BLaER1 treated with 17β-estradiol and CSF1 and Interleukin-3, amounts not matched to agents 10 nM and 100 nM (cell line): ENCODE results near the gene RBBP5.

Source experiments
- H3K27ac ChIP-seq, 11 experiments: shearing (Covaris generic); formaldehyde crosslinking; 2 replicates each; pipeline ENCODE4 v1.8.1; 2022
- H3K27me3 ChIP-seq, 11 experiments: shearing (Covaris generic); formaldehyde crosslinking; 2 replicates each; pipeline ENCODE4 v1.8.1; 2022
- H3K36me3 ChIP-seq, 11 experiments: shearing (Covaris generic); formaldehyde crosslinking; 2 replicates each; pipeline ENCODE4 v1.8.1; 2022
- H3K4me1 ChIP-seq, 10 experiments: shearing (Covaris generic); formaldehyde crosslinking; 2 replicates each; pipeline ENCODE4 v1.8.1; 2022
- H3K4me2 ChIP-seq, 11 experiments: shearing (Covaris generic); formaldehyde crosslinking; 2 replicates each; pipeline ENCODE4 v1.8.1; 2022
- H3K4me3 ChIP-seq, 10 experiments: shearing (Covaris generic); formaldehyde crosslinking; 2 replicates each; pipeline ENCODE4 v1.8.1; 2022
- H3K9ac ChIP-seq, 11 experiments: shearing (Covaris generic); formaldehyde crosslinking; 2 replicates each; pipeline ENCODE4 v1.8.1; 2022
- H3K9me3 ChIP-seq, 11 experiments: shearing (Covaris generic); formaldehyde crosslinking; replicated peaks in 1 of 11; 2 replicates each; pipeline ENCODE4 v1.8.1; 2022
- H4K20me1 ChIP-seq, 11 experiments: shearing (Covaris generic); formaldehyde crosslinking; 2 replicates each; pipeline ENCODE4 v1.8.1; 2022
- Cebpa-rat ChIP-seq, 11 experiments: shearing (Covaris generic); IDR thresholded peaks; 2 replicates each; pipeline ENCODE4 v1.8.1; 2022

RBBP5 gene

GRCh38 chr1:205058853-205059252, 62.9 kb downstream of the RBBP5 start:
- peaks cover 0 to 7% (median 0%) of the 10 kb centered on the region in 11 experiments; a peak in 1 of 22 replicates for H4K20me1 ChIP-seq
- no peaks in the 10 kb centered on the region for H3K9me3 ChIP-seq
- no peak overlapping the region for H3K4me2 ChIP-seq
- no peak overlapping the region for H3K27ac ChIP-seq
- peaks cover 0 to 25% (median 17%) of the 10 kb centered on the region in 10 experiments; a peak in 14 of 20 replicates for H3K4me1 ChIP-seq
- H3K4me3 ChIP-seq: no peak overlapping the region
- no peaks in the 10 kb centered on the region for H3K27me3 ChIP-seq
- no peaks in the 10 kb centered on the region for H3K36me3 ChIP-seq
- TF ChIP-seq Cebpa-rat (IDR thresholded peaks at IDR 0.05): no peak
- H3K9ac ChIP-seq: no peak overlapping the region

- H3K27me3 ChIP-seq: no peaks in the 10 kb centered on the region
- no peak overlapping the region for H3K27ac ChIP-seq
- peaks cover 3 to 34% (median 25%) of the 10 kb centered on the region in 10 experiments; a peak in 19 of 20 replicates for H3K4me1 ChIP-seq
- H3K9me3 ChIP-seq: no peaks in the 10 kb centered on the region
- no peak for TF ChIP-seq Cebpa-rat (IDR thresholded peaks at IDR 0.05)
- no peaks in the 10 kb centered on the region for H3K36me3 ChIP-seq
- H3K4me3 ChIP-seq: no peak overlapping the region
- H3K4me2 ChIP-seq: no peak overlapping the region
- H4K20me1 ChIP-seq: peaks cover 0 to 7% (median 0%) of the 10 kb centered on the region in 11 experiments; a peak in 1 of 22 replicates
- H3K9ac ChIP-seq: no peak overlapping the region
Observed at GRCh38 chr1:205057808-205058575, 63.8 kb downstream of the RBBP5 start.

- Histone ChIP-seq H3K9me3 (no peaks in the 10 kb centered on the region), H3K9ac (no peak overlapping the region), H3K4me1 (peaks cover 7 to 43% (median 35%) of the 10 kb centered on the region in 10 experiments; a peak in 19 of 20 replicates), H3K27me3 (no peaks in the 10 kb centered on the region), H3K27ac (no peak overlapping the region), H3K4me3 (no peak overlapping the region), H3K36me3 (no peaks in the 10 kb centered on the region), H3K4me2 (peak overlapping the region in 1 of 11 experiments; percentile 31; a peak in 2 of 22 replicates), H4K20me1 (peaks cover 0 to 7% (median 0%) of the 10 kb centered on the region in 11 experiments; a peak in 3 of 22 replicates)
- TF ChIP-seq Cebpa-rat (IDR thresholded peaks at IDR 0.05): no peak
Observed at GRCh38 chr1:205056956-205057568, 64.7 kb downstream of the RBBP5 start.

- Histone ChIP-seq H3K4me3 (no peak overlapping the region), H3K9ac (0 out of 22 replicates have a peak overlapping the region, but pooled peaks of 1 of the 11 experiments have one; percentile 11), H4K20me1 (peaks cover 0 to 7% (median 0%) of the 10 kb centered on the region in 11 experiments; a peak in 3 of 22 replicates), H3K9me3 (no peaks in the 10 kb centered on the region), H3K27ac (no peak overlapping the region), H3K36me3 (no peaks in the 10 kb centered on the region), H3K4me2 (peak overlapping the region in 5 of 11 experiments; percentile 31 to 46 (median 40); a peak in 9 of 22 replicates), H3K4me1 (peaks cover 7 to 46% (median 38%) of the 10 kb centered on the region in 10 experiments; a peak in 19 of 20 replicates), H3K27me3 (no peaks in the 10 kb centered on the region)
- TF ChIP-seq Cebpa-rat (IDR thresholded peaks at IDR 0.05): no peak
Observed at GRCh38 chr1:205056188-205056611, 65.6 kb downstream of the RBBP5 start.

- H3K9me3 ChIP-seq: no peaks in the 10 kb centered on the region
- no peaks in the 10 kb centered on the region for H3K27me3 ChIP-seq
- H3K4me2 ChIP-seq: peak overlapping the region in 7 of 11 experiments; percentile 77 to 93 (median 84); a peak in 10 of 22 replicates
- TF ChIP-seq Cebpa-rat (IDR thresholded peaks at IDR 0.05): no peak
- peaks cover 7 to 44% (median 36%) of the 10 kb centered on the region in 10 experiments; a peak in 19 of 20 replicates for H3K4me1 ChIP-seq
- H3K4me3 ChIP-seq: no peak overlapping the region
- H3K9ac ChIP-seq: no peak overlapping the region
- H3K36me3 ChIP-seq: no peaks in the 10 kb centered on the region
- peak overlapping the region in 3 of 11 experiments; percentile 16 to 67 (median 34); a peak in 3 of 22 replicates for H3K27ac ChIP-seq
- peaks cover 0 to 7% (median 0%) of the 10 kb centered on the region in 11 experiments; a peak in 3 of 22 replicates for H4K20me1 ChIP-seq
Observed at GRCh38 chr1:205054013-205054412, 67.8 kb downstream of the RBBP5 start.

- H3K27me3 ChIP-seq: no peaks in the 10 kb centered on the region
- peaks cover 7 to 49% (median 38%) of the 10 kb centered on the region in 10 experiments; a peak in 19 of 20 replicates for H3K4me1 ChIP-seq
- peak overlapping the region in 3 of 11 experiments; percentile 36 to 67 (median 58); a peak in 3 of 22 replicates for H3K27ac ChIP-seq
Observed at GRCh38 chr1:205053296-205053695, 68.5 kb downstream of the RBBP5 start.

GRCh38 chr1:205052690-205053089, 69.1 kb downstream of the RBBP5 start:
- Histone ChIP-seq H3K4me1 (peaks cover 7 to 55% (median 42%) of the 10 kb centered on the region in 10 experiments; a peak in 19 of 20 replicates), H3K9ac (peak overlapping the region in 3 of 11 experiments; percentile 7 to 57 (median 56); a peak in 3 of 22 replicates), H3K36me3 (no peaks in the 10 kb centered on the region), H3K27me3 (no peaks in the 10 kb centered on the region), H3K27ac (peak overlapping the region in 4 of 11 experiments; percentile 10 to 67 (median 47); a peak in 4 of 22 replicates), H3K9me3 (no peaks in the 10 kb centered on the region), H3K4me3 (peak overlapping the region in 1 of 10 experiments; percentile 30; a peak in 1 of 20 replicates), H3K4me2 (peak overlapping the region; percentile 13 to 93 (median 82); a peak in 21 of 22 replicates), H4K20me1 (peaks cover 0 to 14% (median 0%) of the 10 kb centered on the region in 11 experiments; a peak in 4 of 22 replicates)
- no peak for TF ChIP-seq Cebpa-rat (IDR thresholded peaks at IDR 0.05)

More at GRCh38 chr1:205053296-205053695, 68.5 kb downstream of the RBBP5 start:
- H3K36me3 ChIP-seq: no peaks in the 10 kb centered on the region
- H3K9me3 ChIP-seq: no peaks in the 10 kb centered on the region
- peaks cover 0 to 12% (median 0%) of the 10 kb centered on the region in 11 experiments; a peak in 3 of 22 replicates for H4K20me1 ChIP-seq
- H3K9ac ChIP-seq: peak overlapping the region in 2 of 11 experiments; percentile 56 to 57; a peak in 3 of 22 replicates
- no peak for TF ChIP-seq Cebpa-rat (IDR thresholded peaks at IDR 0.05)
- no peak overlapping the region for H3K4me3 ChIP-seq
- peak overlapping the region; percentile 13 to 93 (median 82); a peak in 21 of 22 replicates for H3K4me2 ChIP-seq

GRCh38 chr1:205049479-205049878, 72.3 kb downstream of the RBBP5 start:
- Histone ChIP-seq H3K27me3 (peaks cover 6 to 13% (median 12%) of the 10 kb centered on the region in 11 experiments; a peak in 21 of 22 replicates), H3K27ac (no peak overlapping the region), H3K4me2 (no peak overlapping the region), H3K36me3 (no peaks in the 10 kb centered on the region), H3K4me3 (no peak overlapping the region), H3K9me3 (no peaks in the 10 kb centered on the region), H4K20me1 (peaks cover 0 to 17% (median under 1%) of the 10 kb centered on the region in 11 experiments; a peak in 6 of 22 replicates), H3K9ac (no peak overlapping the region), H3K4me1 (peaks cover 7 to 64% (median 53%) of the 10 kb centered on the region in 10 experiments; a peak in 19 of 20 replicates)
- no peak for TF ChIP-seq Cebpa-rat (IDR thresholded peaks at IDR 0.05)
